ENCODE measurements around the gene DLGAP1. TPM values are rescaled to one million over a fixed set of nuclear protein-coding genes. Genes with fewer than 3 reads are reported as not detected.

Gene DLGAP1
- total and polyA plus RNA-seq, 2 of the 13 experiments (the other 11 are each of a cell fraction or from before 2014, with no cell fraction given) = 0.01 TPM; not detected in 1

GRCh38 chr18:3603421-3604234 lies 851.5 kb downstream of the DLGAP1 start (continued):
- TF ChIP-seq, protein P1, sequence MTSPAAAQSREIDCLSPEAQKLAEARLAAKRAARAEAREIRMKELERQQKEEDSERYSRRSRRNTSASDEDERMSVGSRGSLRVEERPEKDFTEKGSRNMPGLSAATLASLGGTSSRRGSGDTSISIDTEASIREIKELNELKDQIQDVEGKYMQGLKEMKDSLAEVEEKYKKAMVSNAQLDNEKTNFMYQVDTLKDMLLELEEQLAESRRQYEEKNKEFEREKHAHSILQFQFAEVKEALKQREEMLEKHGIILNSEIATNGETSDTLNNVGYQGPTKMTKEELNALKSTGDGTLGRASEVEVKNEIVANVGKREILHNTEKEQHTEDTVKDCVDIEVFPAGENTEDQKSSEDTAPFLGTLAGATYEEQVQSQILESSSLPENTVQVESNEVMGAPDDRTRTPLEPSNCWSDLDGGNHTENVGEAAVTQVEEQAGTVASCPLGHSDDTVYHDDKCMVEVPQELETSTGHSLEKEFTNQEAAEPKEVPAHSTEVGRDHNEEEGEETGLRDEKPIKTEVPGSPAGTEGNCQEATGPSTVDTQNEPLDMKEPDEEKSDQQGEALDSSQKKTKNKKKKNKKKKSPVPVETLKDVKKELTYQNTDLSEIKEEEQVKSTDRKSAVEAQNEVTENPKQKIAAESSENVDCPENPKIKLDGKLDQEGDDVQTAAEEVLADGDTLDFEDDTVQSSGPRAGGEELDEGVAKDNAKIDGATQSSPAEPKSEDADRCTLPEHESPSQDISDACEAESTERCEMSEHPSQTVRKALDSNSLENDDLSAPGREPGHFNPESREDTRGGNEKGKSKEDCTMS (CRISPR knock-in tag; conservative IDR thresholded peaks at IDR 0.05) = no peak
- TF ChIP-seq, protein P2, sequence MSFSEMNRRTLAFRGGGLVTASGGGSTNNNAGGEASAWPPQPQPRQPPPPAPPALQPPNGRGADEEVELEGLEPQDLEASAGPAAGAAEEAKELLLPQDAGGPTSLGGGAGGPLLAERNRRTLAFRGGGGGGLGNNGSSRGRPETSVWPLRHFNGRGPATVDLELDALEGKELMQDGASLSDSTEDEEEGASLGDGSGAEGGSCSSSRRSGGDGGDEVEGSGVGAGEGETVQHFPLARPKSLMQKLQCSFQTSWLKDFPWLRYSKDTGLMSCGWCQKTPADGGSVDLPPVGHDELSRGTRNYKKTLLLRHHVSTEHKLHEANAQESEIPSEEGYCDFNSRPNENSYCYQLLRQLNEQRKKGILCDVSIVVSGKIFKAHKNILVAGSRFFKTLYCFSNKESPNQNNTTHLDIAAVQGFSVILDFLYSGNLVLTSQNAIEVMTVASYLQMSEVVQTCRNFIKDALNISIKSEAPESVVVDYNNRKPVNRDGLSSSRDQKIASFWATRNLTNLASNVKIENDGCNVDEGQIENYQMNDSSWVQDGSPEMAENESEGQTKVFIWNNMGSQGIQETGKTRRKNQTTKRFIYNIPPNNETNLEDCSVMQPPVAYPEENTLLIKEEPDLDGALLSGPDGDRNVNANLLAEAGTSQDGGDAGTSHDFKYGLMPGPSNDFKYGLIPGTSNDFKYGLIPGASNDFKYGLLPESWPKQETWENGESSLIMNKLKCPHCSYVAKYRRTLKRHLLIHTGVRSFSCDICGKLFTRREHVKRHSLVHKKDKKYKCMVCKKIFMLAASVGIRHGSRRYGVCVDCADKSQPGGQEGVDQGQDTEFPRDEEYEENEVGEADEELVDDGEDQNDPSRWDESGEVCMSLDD (CRISPR knock-in tag; IDR thresholded peaks at IDR 0.05; ENCODE audit: borderline replicate concordance) = no peak
- TF ChIP-seq GFI1 (CRISPR knock-in tag; IDR thresholded peaks at IDR 0.05; ENCODE audit: borderline replicate concordance) (0 out of 2 replicates have a peak, but pooled peaks have one; percentile 1), ZBTB21 (CRISPR knock-in tag; IDR thresholded peaks at IDR 0.05) (no peak), ZBTB8A (CRISPR knock-in tag; IDR thresholded peaks at IDR 0.05; ENCODE audit: borderline replicate concordance, low read depth) (no peak), ZNF547 (CRISPR knock-in tag; IDR thresholded peaks at IDR 0.05) (no peak), ZNF331 (CRISPR knock-in tag; IDR thresholded peaks at IDR 0.05) (no peak), ZBTB49 (CRISPR knock-in tag; IDR thresholded peaks at IDR 0.05; ENCODE audit: borderline replicate concordance) (no peak), CAMTA2 (CRISPR knock-in tag; IDR thresholded peaks at IDR 0.05; ENCODE audit: borderline replicate concordance) (no peak), ZBTB26 (CRISPR knock-in tag; IDR thresholded peaks at IDR 0.05; ENCODE audit: borderline replicate concordance) (no peak), PLSCR1 (CRISPR knock-in tag; IDR thresholded peaks at IDR 0.05; ENCODE audit: borderline replicate concordance) (no peak), ZNF282 (IDR thresholded peaks at IDR 0.05; ENCODE audit: partially characterized antibody) (no peak), ETS1 (CRISPR knock-in tag; IDR thresholded peaks at IDR 0.05) (no peak), ATF1 (CRISPR knock-in tag; IDR thresholded peaks at IDR 0.05) (no peak)
- TF ChIP-seq, protein P3, sequence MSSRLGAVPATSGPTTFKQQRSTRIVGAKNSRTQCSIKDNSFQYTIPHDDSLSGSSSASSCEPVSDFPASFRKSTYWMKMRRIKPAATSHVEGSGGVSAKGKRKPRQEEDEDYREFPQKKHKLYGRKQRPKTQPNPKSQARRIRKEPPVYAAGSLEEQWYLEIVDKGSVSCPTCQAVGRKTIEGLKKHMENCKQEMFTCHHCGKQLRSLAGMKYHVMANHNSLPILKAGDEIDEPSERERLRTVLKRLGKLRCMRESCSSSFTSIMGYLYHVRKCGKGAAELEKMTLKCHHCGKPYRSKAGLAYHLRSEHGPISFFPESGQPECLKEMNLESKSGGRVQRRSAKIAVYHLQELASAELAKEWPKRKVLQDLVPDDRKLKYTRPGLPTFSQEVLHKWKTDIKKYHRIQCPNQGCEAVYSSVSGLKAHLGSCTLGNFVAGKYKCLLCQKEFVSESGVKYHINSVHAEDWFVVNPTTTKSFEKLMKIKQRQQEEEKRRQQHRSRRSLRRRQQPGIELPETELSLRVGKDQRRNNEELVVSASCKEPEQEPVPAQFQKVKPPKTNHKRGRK (CRISPR knock-in tag; IDR thresholded peaks at IDR 0.05) = no peak

Measured in HepG2 (cell line).